ENCODE results near the gene SDHAF2.
"Not testable (repeated sequence)": the region's sequence is repeated elsewhere in the genome, so short reads cannot be mapped to it uniquely, and the experiment has no call there.

SDHAF2 gene

DNA sequence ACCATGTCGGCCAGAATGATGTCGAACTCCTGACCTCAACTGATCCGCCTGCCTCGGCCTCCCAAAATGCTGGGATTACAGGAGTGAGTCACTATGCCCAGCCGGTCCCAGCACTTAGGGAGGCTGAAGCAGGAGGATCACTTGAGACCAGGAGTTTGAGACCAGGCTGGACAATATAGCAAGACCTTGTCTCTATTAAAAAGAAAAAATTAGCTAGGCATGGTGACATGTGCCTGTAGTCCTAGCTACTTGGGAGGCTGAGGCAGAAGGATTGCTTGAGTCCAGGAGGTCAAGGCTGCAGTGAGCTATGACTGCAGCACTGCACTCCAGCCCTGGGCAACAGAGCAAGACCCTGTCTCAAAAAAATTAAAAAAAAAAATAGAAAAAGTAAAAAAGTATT is 46.1 kb upstream of the SDHAF2 start:
- H3K9me3 ChIP-seq (ENCODE audit: control insufficient read depth, insufficient read depth, low read depth, low read length); H3K27ac ChIP-seq (ENCODE audit: extremely low read depth, low read depth, low read length); H3K4me1 ChIP-seq (ENCODE audit: control insufficient read depth, insufficient read depth, low read length); H3K4me3 ChIP-seq (ENCODE audit: low read depth, low read length); H3K36me3 ChIP-seq (ENCODE audit: control insufficient read depth in 2 of 2, insufficient read depth in 1 of 2, low read length in 2 of 2): not testable (repeated sequence)
- peak; percentile 55 for TF ChIP-seq ZNF121 (tag by site-specific recombination; IDR thresholded peaks at IDR 0.05)
- CTCF ChIA-PET = interaction anchor here (0.7 to 7.2 kb wide), 8 partner anchors 9 to 250 kb away, joined by 3 to 210 read pairs (median 12); partner anchors contain the start of genes CYB561A3, TMEM138 and TMEM216
- POLR2A ChIA-PET = interaction anchor here (0.6 to 3.2 kb wide), 4 partner anchors 9 to 49 kb away, joined by 3 to 35 read pairs (median 14); partner anchors contain the start of genes CPSF7, CYB561A3, DDB1 and SDHAF2

DNA sequence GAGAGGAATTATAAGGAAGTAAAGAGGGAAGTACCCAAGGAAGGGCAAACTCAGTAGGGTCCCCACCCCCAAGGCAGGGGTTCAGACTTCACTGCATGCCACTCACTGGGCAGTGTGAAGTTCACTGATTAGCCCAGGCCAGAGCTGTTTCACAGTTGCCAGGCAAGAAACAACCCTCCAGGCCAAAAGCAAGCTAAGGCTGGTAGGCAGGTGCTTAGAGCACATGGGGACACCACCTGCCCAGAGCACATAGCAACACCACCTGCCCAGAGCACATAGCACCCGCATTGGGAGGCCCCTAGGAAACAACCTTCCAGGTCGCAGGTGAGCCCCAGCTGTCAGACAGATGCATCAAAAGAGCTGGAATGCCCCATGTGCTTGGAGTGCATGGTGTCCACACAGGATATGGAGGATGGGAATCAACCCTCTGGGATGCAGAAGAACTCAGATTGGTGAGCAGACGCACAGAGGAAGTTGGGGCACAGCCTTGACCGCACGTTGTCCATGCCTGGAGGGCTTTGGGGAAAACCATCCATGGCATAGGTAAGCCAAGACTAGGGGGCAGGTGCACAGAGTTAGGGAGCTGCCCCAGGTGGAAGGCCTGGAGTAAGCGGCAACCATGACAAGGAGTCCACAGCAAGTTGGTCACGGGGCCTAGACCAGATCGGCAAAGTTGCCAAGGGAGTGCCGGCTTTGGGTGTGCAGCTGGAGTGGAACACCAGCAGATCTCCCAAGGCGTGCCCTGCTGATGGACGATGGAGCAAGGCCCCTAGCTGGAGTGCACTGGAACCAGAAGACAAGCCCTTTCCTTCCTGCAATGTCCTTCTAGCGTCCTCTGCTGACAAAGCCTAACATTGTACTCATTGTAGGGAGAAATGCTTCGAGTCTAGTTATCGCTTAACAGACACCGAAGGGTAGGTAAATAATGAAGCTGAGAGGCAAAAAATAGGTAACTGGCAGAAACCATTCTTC is 45.4 kb upstream of the SDHAF2 start:
- Histone ChIP-seq H3K4me3 (ENCODE audit: low read depth, low read length) (no peak overlapping the region), H3K27ac (ENCODE audit: extremely low read depth, low read depth, low read length) (no peak overlapping the region), H3K9me3 (ENCODE audit: control insufficient read depth, insufficient read depth, low read depth, low read length) (no peaks in the 10 kb centered on the region), H3K4me1 (ENCODE audit: control insufficient read depth, insufficient read depth, low read length) (no peaks in the 10 kb centered on the region), H3K36me3 (ENCODE audit: control insufficient read depth in 2 of 2, insufficient read depth in 1 of 2, low read length in 2 of 2) (no peaks in the 10 kb centered on the region)
- peak; percentile 54 for TF ChIP-seq ZNF654 (tag by site-specific recombination; IDR thresholded peaks at IDR 0.05; ENCODE audit: low read depth)
- peak; percentile 37; the same call in 1 of the 2 replicates for TF ChIP-seq ZBTB17 (tag by site-specific recombination; IDR thresholded peaks at IDR 0.05)
- no peak for TF ChIP-seq ZNF266 (tag by site-specific recombination; IDR thresholded peaks at IDR 0.05; ENCODE audit: low read depth)
- CTCF ChIA-PET = interaction anchor here (0.6 to 7.2 kb wide), 39 partner anchors 9 to 553 kb away, joined by 3 to 210 read pairs (median 5); partner anchors contain the start of genes CYB561A3, TMEM138 and TMEM216
- POLR2A ChIA-PET = interaction anchor here (1.4 to 3.2 kb wide), 3 partner anchors 8 to 50 kb away, joined by 5 to 35 read pairs (median 22); partner anchors contain the start of genes CYB561A3, DDB1, TKFC and TMEM138

DNA sequence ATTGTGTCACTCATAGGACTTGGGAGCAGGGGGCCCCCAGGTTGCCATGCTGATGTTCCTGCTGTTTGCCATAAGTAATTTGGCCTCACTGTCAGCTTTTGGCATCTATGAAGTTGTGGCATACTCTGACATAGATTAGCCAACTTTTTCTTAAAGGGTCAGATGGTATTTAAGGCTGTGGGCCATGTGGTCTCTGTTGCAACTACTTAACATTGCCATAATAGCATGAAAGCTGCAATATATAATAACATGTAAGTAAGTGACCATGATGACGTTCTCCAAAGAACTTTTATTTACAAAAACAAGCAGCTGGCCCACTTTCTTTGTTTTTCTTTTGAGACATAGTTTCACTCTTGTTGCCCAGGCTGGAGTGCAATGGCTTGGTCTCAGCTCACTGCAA is 39.8 kb upstream of the SDHAF2 start:
- H3K4me3 ChIP-seq (ENCODE audit: low read depth, low read length) = no peak overlapping the region
- H3K4me1 ChIP-seq (ENCODE audit: control insufficient read depth, insufficient read depth, low read length) = no peaks in the 10 kb centered on the region
- TF ChIP-seq ZFP37 (tag by site-specific recombination; IDR thresholded peaks at IDR 0.05) (no peak), ZNF433 (tag by site-specific recombination; IDR thresholded peaks at IDR 0.05; ENCODE audit: low read depth) (no peak), ZNF239 (tag by site-specific recombination; IDR thresholded peaks at IDR 0.05) (no peak), ZNF366 (tag by site-specific recombination; conservative IDR thresholded peaks at IDR 0.05) (no peak), ZNF571 (tag by site-specific recombination; IDR thresholded peaks at IDR 0.05) (no peak), ZNF626 (tag by site-specific recombination; IDR thresholded peaks at IDR 0.05) (no peak), ZNF19 (tag by site-specific recombination; IDR thresholded peaks at IDR 0.05; ENCODE audit: low read depth) (no peak), SP7 (tag by site-specific recombination; IDR thresholded peaks at IDR 0.05) (no peak), ZNF701 (tag by site-specific recombination; IDR thresholded peaks at IDR 0.05) (no peak), ZNF114 (tag by site-specific recombination; IDR thresholded peaks at IDR 0.05) (no peak), ZNF37A (tag by site-specific recombination; IDR thresholded peaks at IDR 0.05) (no peak), ZNF670 (tag by site-specific recombination; IDR thresholded peaks at IDR 0.05; ENCODE audit: low read depth) (no peak)
- TF ChIP-seq, protein P1, sequence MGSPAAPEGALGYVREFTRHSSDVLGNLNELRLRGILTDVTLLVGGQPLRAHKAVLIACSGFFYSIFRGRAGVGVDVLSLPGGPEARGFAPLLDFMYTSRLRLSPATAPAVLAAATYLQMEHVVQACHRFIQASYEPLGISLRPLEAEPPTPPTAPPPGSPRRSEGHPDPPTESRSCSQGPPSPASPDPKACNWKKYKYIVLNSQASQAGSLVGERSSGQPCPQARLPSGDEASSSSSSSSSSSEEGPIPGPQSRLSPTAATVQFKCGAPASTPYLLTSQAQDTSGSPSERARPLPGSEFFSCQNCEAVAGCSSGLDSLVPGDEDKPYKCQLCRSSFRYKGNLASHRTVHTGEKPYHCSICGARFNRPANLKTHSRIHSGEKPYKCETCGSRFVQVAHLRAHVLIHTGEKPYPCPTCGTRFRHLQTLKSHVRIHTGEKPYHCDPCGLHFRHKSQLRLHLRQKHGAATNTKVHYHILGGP (tag by site-specific recombination; IDR thresholded peaks at IDR 0.05) = no peak
- TF ChIP-seq, protein P2, sequence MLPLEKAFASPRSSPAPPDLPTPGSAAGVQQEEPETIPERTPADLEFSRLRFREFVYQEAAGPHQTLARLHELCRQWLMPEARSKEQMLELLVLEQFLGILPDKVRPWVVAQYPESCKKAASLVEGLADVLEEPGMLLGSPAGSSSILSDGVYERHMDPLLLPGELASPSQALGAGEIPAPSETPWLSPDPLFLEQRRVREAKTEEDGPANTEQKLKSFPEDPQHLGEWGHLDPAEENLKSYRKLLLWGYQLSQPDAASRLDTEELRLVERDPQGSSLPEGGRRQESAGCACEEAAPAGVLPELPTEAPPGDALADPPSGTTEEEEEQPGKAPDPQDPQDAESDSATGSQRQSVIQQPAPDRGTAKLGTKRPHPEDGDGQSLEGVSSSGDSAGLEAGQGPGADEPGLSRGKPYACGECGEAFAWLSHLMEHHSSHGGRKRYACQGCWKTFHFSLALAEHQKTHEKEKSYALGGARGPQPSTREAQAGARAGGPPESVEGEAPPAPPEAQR (tag by site-specific recombination; IDR thresholded peaks at IDR 0.05) = no peak
- TF ChIP-seq, protein P3, sequence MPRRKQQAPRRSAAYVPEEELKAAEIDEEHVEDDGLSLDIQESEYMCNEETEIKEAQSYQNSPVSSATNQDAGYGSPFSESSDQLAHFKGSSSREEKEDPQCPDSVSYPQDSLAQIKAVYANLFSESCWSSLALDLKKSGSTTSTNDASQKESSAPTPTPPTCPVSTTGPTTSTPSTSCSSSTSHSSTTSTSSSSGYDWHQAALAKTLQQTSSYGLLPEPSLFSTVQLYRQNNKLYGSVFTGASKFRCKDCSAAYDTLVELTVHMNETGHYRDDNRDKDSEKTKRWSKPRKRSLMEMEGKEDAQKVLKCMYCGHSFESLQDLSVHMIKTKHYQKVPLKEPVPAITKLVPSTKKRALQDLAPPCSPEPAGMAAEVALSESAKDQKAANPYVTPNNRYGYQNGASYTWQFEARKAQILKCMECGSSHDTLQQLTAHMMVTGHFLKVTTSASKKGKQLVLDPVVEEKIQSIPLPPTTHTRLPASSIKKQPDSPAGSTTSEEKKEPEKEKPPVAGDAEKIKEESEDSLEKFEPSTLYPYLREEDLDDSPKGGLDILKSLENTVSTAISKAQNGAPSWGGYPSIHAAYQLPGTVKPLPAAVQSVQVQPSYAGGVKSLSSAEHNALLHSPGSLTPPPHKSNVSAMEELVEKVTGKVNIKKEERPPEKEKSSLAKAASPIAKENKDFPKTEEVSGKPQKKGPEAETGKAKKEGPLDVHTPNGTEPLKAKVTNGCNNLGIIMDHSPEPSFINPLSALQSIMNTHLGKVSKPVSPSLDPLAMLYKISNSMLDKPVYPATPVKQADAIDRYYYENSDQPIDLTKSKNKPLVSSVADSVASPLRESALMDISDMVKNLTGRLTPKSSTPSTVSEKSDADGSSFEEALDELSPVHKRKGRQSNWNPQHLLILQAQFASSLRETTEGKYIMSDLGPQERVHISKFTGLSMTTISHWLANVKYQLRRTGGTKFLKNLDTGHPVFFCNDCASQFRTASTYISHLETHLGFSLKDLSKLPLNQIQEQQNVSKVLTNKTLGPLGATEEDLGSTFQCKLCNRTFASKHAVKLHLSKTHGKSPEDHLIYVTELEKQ (tag by site-specific recombination; IDR thresholded peaks at IDR 0.05; ENCODE audit: borderline replicate concordance) = no peak
- TF ChIP-seq, protein P4, sequence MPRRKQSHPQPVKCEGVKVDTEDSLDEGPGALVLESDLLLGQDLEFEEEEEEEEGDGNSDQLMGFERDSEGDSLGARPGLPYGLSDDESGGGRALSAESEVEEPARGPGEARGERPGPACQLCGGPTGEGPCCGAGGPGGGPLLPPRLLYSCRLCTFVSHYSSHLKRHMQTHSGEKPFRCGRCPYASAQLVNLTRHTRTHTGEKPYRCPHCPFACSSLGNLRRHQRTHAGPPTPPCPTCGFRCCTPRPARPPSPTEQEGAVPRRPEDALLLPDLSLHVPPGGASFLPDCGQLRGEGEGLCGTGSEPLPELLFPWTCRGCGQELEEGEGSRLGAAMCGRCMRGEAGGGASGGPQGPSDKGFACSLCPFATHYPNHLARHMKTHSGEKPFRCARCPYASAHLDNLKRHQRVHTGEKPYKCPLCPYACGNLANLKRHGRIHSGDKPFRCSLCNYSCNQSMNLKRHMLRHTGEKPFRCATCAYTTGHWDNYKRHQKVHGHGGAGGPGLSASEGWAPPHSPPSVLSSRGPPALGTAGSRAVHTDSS (tag by site-specific recombination; IDR thresholded peaks at IDR 0.05) = no peak
- no peaks in the 10 kb centered on the region for H3K9me3 ChIP-seq (ENCODE audit: control insufficient read depth, insufficient read depth, low read depth, low read length)
- ChIA-PET POLR2A (interaction anchor here (0.7 to 1.2 kb wide), 3 partner anchors 8 to 35 kb away, joined by 3 to 5 read pairs (median 4); partner anchors contain the start of genes CYB561A3 and TMEM138), CTCF (interaction anchor here (1.5 kb wide), 1 partner anchor 54 kb away, joined by 10 read pairs; no protein-coding TSS in a partner anchor)
- H3K36me3 ChIP-seq (ENCODE audit: control insufficient read depth in 2 of 2, insufficient read depth in 1 of 2, low read length in 2 of 2) = no peaks in the 10 kb centered on the region; a peak in 1 of 3 replicates
- no peak overlapping the region for H3K27ac ChIP-seq (ENCODE audit: extremely low read depth, low read depth, low read length)

All from HEK293 (cell line).